Measurements from ENCODE around the gene CMTM7.

DNA sequence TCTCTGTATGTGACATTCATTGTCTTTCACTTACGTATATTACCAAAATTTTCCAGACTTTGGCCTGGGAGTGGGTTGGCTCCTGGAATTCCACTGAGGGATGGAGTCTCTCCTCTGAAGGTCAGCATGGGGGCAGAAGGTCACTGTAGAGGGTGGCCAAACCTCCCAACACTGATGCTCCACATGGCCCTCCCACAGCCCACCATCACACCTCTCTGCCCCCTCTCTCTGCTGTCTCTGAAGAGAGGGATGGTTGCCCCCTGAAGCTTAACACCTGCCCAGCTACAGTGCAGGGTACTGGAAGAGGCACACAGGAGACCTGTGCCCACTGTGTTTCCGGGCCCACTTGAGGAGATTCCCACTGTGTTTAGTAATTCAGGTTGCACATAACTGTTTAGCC lies 58.8 kb downstream of the CMTM7 start:
- no peak for TF ChIP-seq ZNF253 (CRISPR knock-in tag; IDR thresholded peaks at IDR 0.05; ENCODE audit: borderline replicate concordance)
- TF ChIP-seq POLR2A (IDR thresholded peaks at IDR 0.05; ENCODE audit: insufficient read depth in 1 of 2, low read depth in 2 of 2, low read length in 2 of 2), result no peak
- TF ChIP-seq, protein P1, sequence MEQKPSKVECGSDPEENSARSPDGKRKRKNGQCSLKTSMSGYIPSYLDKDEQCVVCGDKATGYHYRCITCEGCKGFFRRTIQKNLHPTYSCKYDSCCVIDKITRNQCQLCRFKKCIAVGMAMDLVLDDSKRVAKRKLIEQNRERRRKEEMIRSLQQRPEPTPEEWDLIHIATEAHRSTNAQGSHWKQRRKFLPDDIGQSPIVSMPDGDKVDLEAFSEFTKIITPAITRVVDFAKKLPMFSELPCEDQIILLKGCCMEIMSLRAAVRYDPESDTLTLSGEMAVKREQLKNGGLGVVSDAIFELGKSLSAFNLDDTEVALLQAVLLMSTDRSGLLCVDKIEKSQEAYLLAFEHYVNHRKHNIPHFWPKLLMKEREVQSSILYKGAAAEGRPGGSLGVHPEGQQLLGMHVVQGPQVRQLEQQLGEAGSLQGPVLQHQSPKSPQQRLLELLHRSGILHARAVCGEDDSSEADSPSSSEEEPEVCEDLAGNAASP (CRISPR knock-in tag; IDR thresholded peaks at IDR 0.05; ENCODE audit: borderline replicate concordance), result no peak
- no peak for TF ChIP-seq SALL2 (CRISPR knock-in tag; IDR thresholded peaks at IDR 0.05)
- no peak for TF ChIP-seq FOXP1 (IDR thresholded peaks at IDR 0.05)
- TF ChIP-seq FOXP1 (CRISPR knock-in tag; IDR thresholded peaks at IDR 0.05), result no peak
- no peak for TF ChIP-seq MAFK (conservative IDR thresholded peaks at IDR 0.05 in 1 of 2, IDR thresholded peaks at IDR 0.05 in 1 of 2; ENCODE audit: low read length in 2 of 2)
- TF ChIP-seq SP1 (IDR thresholded peaks at IDR 0.05), result no peak
- no peak for TF ChIP-seq SP1 (CRISPR knock-in tag; IDR thresholded peaks at IDR 0.05)
